ENCODE measurements around the gene ZNF776. TPM values are rescaled to one million over a fixed set of nuclear protein-coding genes. Genes with fewer than 3 reads are reported as not detected.
"Not testable (repeated sequence)": the region's sequence is repeated elsewhere in the genome, so short reads cannot be mapped to it uniquely, and the experiment has no call there.

ZNF776 gene
- total and polyA plus RNA-seq, 4 donors = 2.9 to 33.8 (median 9.8) TPM

DNA sequence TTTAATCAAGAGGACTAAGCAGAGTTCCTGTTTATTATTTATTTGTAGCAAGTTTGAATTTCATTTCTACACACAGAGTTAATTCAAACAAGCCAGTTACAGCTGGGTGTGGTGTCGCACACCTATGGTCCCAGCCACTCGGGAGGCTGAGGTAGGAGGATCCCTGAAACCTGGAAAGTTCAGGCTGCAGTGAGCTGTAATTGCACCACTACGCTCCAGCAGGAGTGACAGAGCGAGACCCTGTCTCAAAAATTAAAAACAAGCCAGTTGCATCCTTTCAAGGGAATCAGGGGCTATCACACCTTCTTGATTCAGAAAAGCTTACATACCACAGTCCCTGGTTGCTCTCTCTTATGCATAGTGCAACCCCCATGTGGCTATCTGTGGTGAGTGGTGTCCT, 42.7 kb downstream of the ZNF776 start:
- peaks cover 0 to 47% (median 17%) of the 10 kb centered on the region in 4 donors for H3K9me3 ChIP-seq (ENCODE audit: control insufficient read depth in 4 of 4, insufficient read depth in 3 of 4, low read length in 3 of 4)
- WGBS, 2 donors = 96 to 97% methylated on average over 4 of the region's 4 CpGs
- no peak overlapping the region for H3K4me3 ChIP-seq

GRCh38 chr19:57796580-57796979, 50.0 kb downstream of the ZNF776 start:
- DNase-seq; H3K4me1 ChIP-seq (ENCODE audit: control insufficient read depth in 5 of 5, insufficient read depth in 5 of 5, low read length in 5 of 5); H3K27ac ChIP-seq (ENCODE audit: low read depth in 1 of 2, low read length in 1 of 2); ATAC-seq (ENCODE audit: insufficient read depth, low FRiP score); H3K9ac ChIP-seq (ENCODE audit: insufficient read depth in 1 of 2, low read length in 2 of 2); H3K4me3 ChIP-seq; H3K27me3 ChIP-seq (ENCODE audit: control insufficient read depth in 3 of 3, insufficient read depth in 3 of 3, low read length in 2 of 3); H3K9me3 ChIP-seq (ENCODE audit: control insufficient read depth in 4 of 4, insufficient read depth in 3 of 4, low read length in 3 of 4): not testable (repeated sequence)
- WGBS, 2 donors = 94 to 97% methylated on average over 1 of the region's 1 CpG
- peaks cover 8 to 19% (median 15%) of the 10 kb centered on the region in 4 donors for H3K36me3 ChIP-seq (ENCODE audit: control insufficient read depth in 4 of 4, insufficient read depth in 4 of 4, low read length in 4 of 4)

More for the DNA sequence above, 42.7 kb downstream of the ZNF776 start:
- ATAC-seq (ENCODE audit: insufficient read depth, low FRiP score) (no peak), DNase-seq (no peak)
- no peak overlapping the region for H3K27ac ChIP-seq (ENCODE audit: low read depth in 1 of 2, low read length in 1 of 2)
- peaks cover 7 to 61% (median 24%) of the 10 kb centered on the region in 4 donors for H3K36me3 ChIP-seq (ENCODE audit: control insufficient read depth in 4 of 4, insufficient read depth in 4 of 4, low read length in 4 of 4)
- no peaks in the 10 kb centered on the region for H3K27me3 ChIP-seq (ENCODE audit: control insufficient read depth in 3 of 3, insufficient read depth in 3 of 3, low read length in 2 of 3)
- H3K9ac ChIP-seq (ENCODE audit: insufficient read depth in 1 of 2, low read length in 2 of 2) = no peak overlapping the region
- H3K4me1 ChIP-seq (ENCODE audit: control insufficient read depth in 5 of 5, insufficient read depth in 5 of 5, low read length in 5 of 5) = no peaks in the 10 kb centered on the region
- TF ChIP-seq, protein P1, sequence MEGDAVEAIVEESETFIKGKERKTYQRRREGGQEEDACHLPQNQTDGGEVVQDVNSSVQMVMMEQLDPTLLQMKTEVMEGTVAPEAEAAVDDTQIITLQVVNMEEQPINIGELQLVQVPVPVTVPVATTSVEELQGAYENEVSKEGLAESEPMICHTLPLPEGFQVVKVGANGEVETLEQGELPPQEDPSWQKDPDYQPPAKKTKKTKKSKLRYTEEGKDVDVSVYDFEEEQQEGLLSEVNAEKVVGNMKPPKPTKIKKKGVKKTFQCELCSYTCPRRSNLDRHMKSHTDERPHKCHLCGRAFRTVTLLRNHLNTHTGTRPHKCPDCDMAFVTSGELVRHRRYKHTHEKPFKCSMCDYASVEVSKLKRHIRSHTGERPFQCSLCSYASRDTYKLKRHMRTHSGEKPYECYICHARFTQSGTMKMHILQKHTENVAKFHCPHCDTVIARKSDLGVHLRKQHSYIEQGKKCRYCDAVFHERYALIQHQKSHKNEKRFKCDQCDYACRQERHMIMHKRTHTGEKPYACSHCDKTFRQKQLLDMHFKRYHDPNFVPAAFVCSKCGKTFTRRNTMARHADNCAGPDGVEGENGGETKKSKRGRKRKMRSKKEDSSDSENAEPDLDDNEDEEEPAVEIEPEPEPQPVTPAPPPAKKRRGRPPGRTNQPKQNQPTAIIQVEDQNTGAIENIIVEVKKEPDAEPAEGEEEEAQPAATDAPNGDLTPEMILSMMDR (IDR thresholded peaks at IDR 0.05; ENCODE audit: control extremely low read depth, extremely low read depth) = no peak

DNA sequence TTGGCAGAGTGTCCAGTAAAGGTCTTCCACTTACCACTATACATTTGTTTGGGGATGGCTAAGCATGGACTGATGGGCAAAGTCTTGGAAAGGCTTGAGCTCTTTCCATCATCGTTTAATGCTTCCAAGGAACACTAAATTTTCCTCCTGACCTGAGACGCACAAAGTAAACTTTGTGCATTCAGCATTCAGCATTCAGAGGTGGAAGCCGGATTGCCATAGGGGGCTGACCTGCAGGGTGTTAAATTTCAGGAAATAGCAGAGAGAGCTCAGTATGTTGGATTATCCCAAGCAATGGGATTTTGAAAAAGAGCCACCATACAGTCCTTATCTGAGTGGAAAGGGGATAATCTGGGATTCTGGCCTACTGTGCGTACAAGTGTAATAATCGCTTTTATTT, 54.1 kb downstream of the ZNF776 start:
- Histone ChIP-seq H3K36me3 (ENCODE audit: control insufficient read depth in 4 of 4, insufficient read depth in 4 of 4, low read length in 4 of 4) (peaks cover 0 to 10% (median 6%) of the 10 kb centered on the region in 4 donors), H3K4me1 (ENCODE audit: control insufficient read depth in 5 of 5, insufficient read depth in 5 of 5, low read length in 5 of 5) (peaks cover 0 to 19% (median 3%) of the 10 kb centered on the region in 5 donors), H3K27ac (ENCODE audit: low read depth in 1 of 2, low read length in 1 of 2) (no peak overlapping the region), H3K9ac (ENCODE audit: insufficient read depth in 1 of 2, low read length in 2 of 2) (no peak overlapping the region), H3K9me3 (ENCODE audit: control insufficient read depth in 4 of 4, insufficient read depth in 3 of 4, low read length in 3 of 4) (peaks cover 0 to 4% (median 0%) of the 10 kb centered on the region in 4 donors), H3K27me3 (ENCODE audit: control insufficient read depth in 3 of 3, insufficient read depth in 3 of 3, low read length in 2 of 3) (no peaks in the 10 kb centered on the region), H3K4me3 (no peak overlapping the region)
- DNase-seq (no peak), ATAC-seq (ENCODE audit: insufficient read depth, low FRiP score) (no peak)
- TF ChIP-seq, protein P1 (IDR thresholded peaks at IDR 0.05; ENCODE audit: control extremely low read depth, extremely low read depth) = no peak
- WGBS, 2 donors = 78 to 86% methylated on average over 5 of the region's 5 CpGs

GRCh38 chr19:57802269-57802668, 55.7 kb downstream of the ZNF776 start:
- WGBS, 2 donors = 88 to 90% methylated on average over 4 of the region's 4 CpGs
- Histone ChIP-seq H3K27ac (ENCODE audit: low read depth in 1 of 2, low read length in 1 of 2) (no peak overlapping the region), H3K4me1 (ENCODE audit: control insufficient read depth in 5 of 5, insufficient read depth in 5 of 5, low read length in 5 of 5) (peaks cover 0 to 19% (median 4%) of the 10 kb centered on the region in 5 donors), H3K9me3 (ENCODE audit: control insufficient read depth in 4 of 4, insufficient read depth in 3 of 4, low read length in 3 of 4) (peaks cover 0 to 4% (median 0%) of the 10 kb centered on the region in 4 donors), H3K36me3 (ENCODE audit: control insufficient read depth in 4 of 4, insufficient read depth in 4 of 4, low read length in 4 of 4) (peaks cover 0 to 5% (median 1%) of the 10 kb centered on the region in 4 donors), H3K4me3 (no peak overlapping the region), H3K27me3 (ENCODE audit: control insufficient read depth in 3 of 3, insufficient read depth in 3 of 3, low read length in 2 of 3) (no peaks in the 10 kb centered on the region), H3K9ac (ENCODE audit: insufficient read depth in 1 of 2, low read length in 2 of 2) (no peak overlapping the region)
- TF ChIP-seq, protein P1 (IDR thresholded peaks at IDR 0.05; ENCODE audit: control extremely low read depth, extremely low read depth) = no peak
- DNase-seq (no peak), ATAC-seq (ENCODE audit: insufficient read depth, low FRiP score) (no peak)

All from lung (tissue), 12 donors.